Suppressor macrophage treated with lipopolysaccharide for 4 hours (primary cell): ENCODE results near the gene KCNJ10.

ENCODE experiments used
- DNase-seq: peaks from one replicate; pipeline ENCODE4 v3.0.0-alpha.2; 2020

The KCNJ10 gene

GRCh38 chr1:160021376-160022074, 48.4 kb downstream of the KCNJ10 start:
- DNase-seq: peak; percentile 10

GRCh38 chr1:160020196-160020595, 49.8 kb downstream of the KCNJ10 start:
- DNase-seq: no peak

- DNase-seq: peak; percentile 9
These were observed 51.1 kb downstream of the KCNJ10 start for GRCh38 chr1:160018900-160019299.

- DNase-seq: no peak
These were observed 51.6 kb downstream of the KCNJ10 start for GRCh38 chr1:160018347-160018746.

- no peak for DNase-seq
These were observed 52.4 kb downstream of the KCNJ10 start for GRCh38 chr1:160017592-160017991.

- DNase-seq: no peak
These were observed 58.2 kb downstream of the KCNJ10 start for GRCh38 chr1:160011781-160012180.

- DNase-seq: no peak
These were observed 60.2 kb downstream of the KCNJ10 start for GRCh38 chr1:160009801-160010200.

GRCh38 chr1:160009081-160009480, 60.9 kb downstream of the KCNJ10 start:
- peak; percentile 22 for DNase-seq

- peak; percentile 61 for DNase-seq
These were observed 62.3 kb downstream of the KCNJ10 start for GRCh38 chr1:160007577-160008200.

- DNase-seq: peak; percentile 68
These were observed 63.5 kb downstream of the KCNJ10 start for GRCh38 chr1:160006312-160006940.

- no peak for DNase-seq
These were observed 64.9 kb downstream of the KCNJ10 start for GRCh38 chr1:160005070-160005469.

GRCh38 chr1:160004425-160004824, 65.5 kb downstream of the KCNJ10 start:
- DNase-seq: no peak

- DNase-seq: no peak
These were observed 66.0 kb downstream of the KCNJ10 start for GRCh38 chr1:160004001-160004400.

GRCh38 chr1:160001440-160001839, 68.5 kb downstream of the KCNJ10 start:
- no peak for DNase-seq

- no peak for DNase-seq
These were observed 70.8 kb downstream of the KCNJ10 start for GRCh38 chr1:159999204-159999603.

GRCh38 chr1:159996653-159997052, 73.3 kb downstream of the KCNJ10 start:
- no peak for DNase-seq

- no peak for DNase-seq
These were observed 75.1 kb downstream of the KCNJ10 start for GRCh38 chr1:159994896-159995295.

- DNase-seq: no peak
These were observed 76.0 kb downstream of the KCNJ10 start for GRCh38 chr1:159993911-159994310.

GRCh38 chr1:159992161-159992560, 77.8 kb downstream of the KCNJ10 start:
- no peak for DNase-seq

- DNase-seq: peak; percentile 68
These were observed 78.4 kb downstream of the KCNJ10 start for GRCh38 chr1:159991513-159991912.

- no peak for DNase-seq
These were observed 80.0 kb downstream of the KCNJ10 start for GRCh38 chr1:159990005-159990404.

- DNase-seq: no peak
These were observed 80.4 kb downstream of the KCNJ10 start for GRCh38 chr1:159989581-159989980.

GRCh38 chr1:159988006-159988405, 82.0 kb downstream of the KCNJ10 start:
- no peak for DNase-seq

GRCh38 chr1:159987186-159987585, 82.8 kb downstream of the KCNJ10 start:
- DNase-seq: no peak
